Loucy (cell line): ENCODE results near the gene PSME4.

Experiments
- EZH2phosphoT487 ChIP-seq: fragments of 200-600 bp; IDR thresholded peaks from 2 replicates; pipeline ENCODE4 v1.6.1; 2018; ENCODE audit warnings: antibody characterized with exemption, mild to moderate bottlenecking, moderate library complexity, borderline replicate concordance
- TF ChIP-seq, protein P1 (sequence below): fragments of 200-600 bp; sonication (generic); conservative IDR thresholded peaks from 2 replicates; pipeline ENCODE4 v1.5.1; 2014; ENCODE audit warnings: mild to moderate bottlenecking, antibody characterized with exemption, low read length

DNA sequence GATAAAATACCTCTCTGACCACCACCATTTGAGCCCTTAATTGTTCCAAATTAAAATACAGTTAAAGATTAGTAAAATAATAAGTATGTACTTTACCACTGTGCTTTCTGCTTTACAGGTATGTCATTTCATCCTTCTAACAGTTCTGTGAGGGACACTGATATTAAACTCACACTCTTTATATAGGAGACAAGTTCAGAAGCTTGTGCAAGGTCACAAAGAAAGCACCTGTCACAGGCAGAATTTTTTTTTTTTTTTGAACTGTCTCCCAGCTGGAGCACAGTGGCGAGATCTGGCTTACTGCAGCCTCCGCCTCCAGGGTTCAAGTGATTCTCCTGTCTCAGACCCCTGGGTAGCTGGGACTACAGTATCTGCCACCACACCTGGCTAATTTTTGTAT lies 89.4 kb downstream of the PSME4 start:
- TF ChIP-seq, protein P1, sequence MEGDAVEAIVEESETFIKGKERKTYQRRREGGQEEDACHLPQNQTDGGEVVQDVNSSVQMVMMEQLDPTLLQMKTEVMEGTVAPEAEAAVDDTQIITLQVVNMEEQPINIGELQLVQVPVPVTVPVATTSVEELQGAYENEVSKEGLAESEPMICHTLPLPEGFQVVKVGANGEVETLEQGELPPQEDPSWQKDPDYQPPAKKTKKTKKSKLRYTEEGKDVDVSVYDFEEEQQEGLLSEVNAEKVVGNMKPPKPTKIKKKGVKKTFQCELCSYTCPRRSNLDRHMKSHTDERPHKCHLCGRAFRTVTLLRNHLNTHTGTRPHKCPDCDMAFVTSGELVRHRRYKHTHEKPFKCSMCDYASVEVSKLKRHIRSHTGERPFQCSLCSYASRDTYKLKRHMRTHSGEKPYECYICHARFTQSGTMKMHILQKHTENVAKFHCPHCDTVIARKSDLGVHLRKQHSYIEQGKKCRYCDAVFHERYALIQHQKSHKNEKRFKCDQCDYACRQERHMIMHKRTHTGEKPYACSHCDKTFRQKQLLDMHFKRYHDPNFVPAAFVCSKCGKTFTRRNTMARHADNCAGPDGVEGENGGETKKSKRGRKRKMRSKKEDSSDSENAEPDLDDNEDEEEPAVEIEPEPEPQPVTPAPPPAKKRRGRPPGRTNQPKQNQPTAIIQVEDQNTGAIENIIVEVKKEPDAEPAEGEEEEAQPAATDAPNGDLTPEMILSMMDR = no peak
- TF ChIP-seq EZH2phosphoT487 = no peak
